Body of pancreas (tissue), 4 donors: ENCODE results near the gene IDI1.
"Not testable (repeated sequence)": the region's sequence is repeated elsewhere in the genome, so short reads cannot be mapped to it uniquely, and the experiment has no call there.

Experiments used
- POLR2A ChIP-seq, 3 donors: fragments of 450-650 bp; IDR thresholded peaks; one replicate each; pipeline ENCODE4 v1.6.1; 2016; ENCODE audit warnings: antibody characterized with exemption in 3 of 3, mild to moderate bottlenecking in 2 of 3
- TF ChIP-seq, protein P1 (sequence below), 7 experiments: fragments of 450-650 bp in 4 of 7; fragments of 200-600 bp in 3 of 7; sonication (generic) in 3 of 7; IDR thresholded peaks; one replicate each; pipeline ENCODE4 v1.5.1; 2016 to 2019; ENCODE audit warnings: antibody characterized with exemption in 7 of 7

DNA sequence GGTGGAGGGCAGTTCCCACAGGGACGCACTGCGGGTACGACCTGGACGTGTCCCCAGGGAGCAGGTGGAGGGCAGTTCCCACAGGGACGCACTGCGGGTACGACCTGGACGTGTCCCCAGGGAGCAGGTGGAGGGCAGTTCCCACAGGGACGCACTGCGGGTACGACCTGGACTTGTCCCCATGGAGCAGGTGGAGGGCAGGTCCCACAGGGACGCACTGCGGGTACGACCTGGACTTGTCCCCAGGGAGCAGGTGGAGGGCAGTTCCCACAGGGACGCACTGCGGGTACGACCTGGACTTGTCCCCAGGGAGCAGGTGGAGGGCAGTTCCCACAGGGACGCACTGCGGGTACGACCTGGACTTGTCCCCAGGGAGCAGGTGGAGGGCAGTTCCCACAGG lies 10.2 kb downstream of the IDI1 start:
- TF ChIP-seq POLR2A (IDR thresholded peaks at IDR 0.05): not testable (repeated sequence)
- TF ChIP-seq, protein P1, sequence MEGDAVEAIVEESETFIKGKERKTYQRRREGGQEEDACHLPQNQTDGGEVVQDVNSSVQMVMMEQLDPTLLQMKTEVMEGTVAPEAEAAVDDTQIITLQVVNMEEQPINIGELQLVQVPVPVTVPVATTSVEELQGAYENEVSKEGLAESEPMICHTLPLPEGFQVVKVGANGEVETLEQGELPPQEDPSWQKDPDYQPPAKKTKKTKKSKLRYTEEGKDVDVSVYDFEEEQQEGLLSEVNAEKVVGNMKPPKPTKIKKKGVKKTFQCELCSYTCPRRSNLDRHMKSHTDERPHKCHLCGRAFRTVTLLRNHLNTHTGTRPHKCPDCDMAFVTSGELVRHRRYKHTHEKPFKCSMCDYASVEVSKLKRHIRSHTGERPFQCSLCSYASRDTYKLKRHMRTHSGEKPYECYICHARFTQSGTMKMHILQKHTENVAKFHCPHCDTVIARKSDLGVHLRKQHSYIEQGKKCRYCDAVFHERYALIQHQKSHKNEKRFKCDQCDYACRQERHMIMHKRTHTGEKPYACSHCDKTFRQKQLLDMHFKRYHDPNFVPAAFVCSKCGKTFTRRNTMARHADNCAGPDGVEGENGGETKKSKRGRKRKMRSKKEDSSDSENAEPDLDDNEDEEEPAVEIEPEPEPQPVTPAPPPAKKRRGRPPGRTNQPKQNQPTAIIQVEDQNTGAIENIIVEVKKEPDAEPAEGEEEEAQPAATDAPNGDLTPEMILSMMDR (IDR thresholded peaks at IDR 0.05): not testable (repeated sequence)
